NCI-H2081 treated with DMSO at 0.1 percent for 48 hours (cell line): ENCODE results near the gene TMIE.

ENCODE experiments used
- DNase-seq: peaks from one replicate; lab custom pipeline; 2025; lab: John Stamatoyannopoulos, UW

Gene TMIE

GRCh38 chr3:46669191-46669999, 31.8 kb upstream of the TMIE start:
- no peak for DNase-seq

- no peak for DNase-seq
Measured at GRCh38 chr3:46670000-46670890, 30.9 kb upstream of the TMIE start.

- DNase-seq: no peak
Measured at GRCh38 chr3:46670891-46671427, 30.2 kb upstream of the TMIE start.

- DNase-seq: no peak
Measured at GRCh38 chr3:46671541-46672348, 29.4 kb upstream of the TMIE start.

- DNase-seq: no peak
Measured at GRCh38 chr3:46672349-46672695, 28.9 kb upstream of the TMIE start.

GRCh38 chr3:46673151-46674030, 27.8 kb upstream of the TMIE start:
- no peak for DNase-seq

GRCh38 chr3:46674031-46674845, 27.0 kb upstream of the TMIE start:
- no peak for DNase-seq

GRCh38 chr3:46675426-46675825, 25.8 kb upstream of the TMIE start:
- no peak for DNase-seq

GRCh38 chr3:46675843-46676567, 25.2 kb upstream of the TMIE start:
- no peak for DNase-seq

GRCh38 chr3:46676601-46677410, 24.4 kb upstream of the TMIE start:
- DNase-seq: no peak

GRCh38 chr3:46677411-46677726, 23.8 kb upstream of the TMIE start:
- no peak for DNase-seq

- no peak for DNase-seq
Measured at GRCh38 chr3:46678280-46678679, 22.9 kb upstream of the TMIE start.

GRCh38 chr3:46679681-46680080, 21.5 kb upstream of the TMIE start:
- DNase-seq: no peak

GRCh38 chr3:46680298-46680826, 20.8 kb upstream of the TMIE start:
- no peak for DNase-seq

GRCh38 chr3:46681387-46681786, 19.8 kb upstream of the TMIE start:
- no peak for DNase-seq

- no peak for DNase-seq
Measured at GRCh38 chr3:46681856-46682540, 19.2 kb upstream of the TMIE start.

- DNase-seq: no peak
Measured at GRCh38 chr3:46682974-46683373, 18.2 kb upstream of the TMIE start.

- DNase-seq: no peak
Measured at GRCh38 chr3:46684891-46685290, 16.3 kb upstream of the TMIE start.
